A549 (cell line): ENCODE measurements around the gene TEX2. TPM values are rescaled to one million over a fixed set of nuclear protein-coding genes. Genes with fewer than 3 reads are reported as not detected.

Experiments
- ATAC-seq, 2 experiments: fragments of 200-7000 bp in 1 of 2; fragments of >200 bp in 1 of 2; cut with Nextera tagmentation in 1 of 2; cut with Tn5 transposase in 1 of 2; 3 replicates each; pipeline versions ENCODE4 v1.8.0 to v1.9.1; 2018 to 2020; ENCODE audit warnings: mild to moderate bottlenecking in 1 of 2, moderate library complexity in 1 of 2
- CTCF ChIA-PET: fragments of 300-600 bp; sonication (Branson Sonifier 250); formaldehyde crosslinking; extraction: SDS; loops from one replicate; lab custom pipeline; 2021; ENCODE audit warnings: antibody characterized with exemption, inconsistent platforms; lab: Yijun Ruan, JAX
- POLR2A ChIA-PET: fragments of 350-600 bp; formaldehyde crosslinking; extraction: SDS; loops from one replicate; lab custom pipeline; 2021; ENCODE audit warnings: antibody characterized with exemption, inconsistent platforms; lab: Yijun Ruan, JAX
- DNase-seq, 2 experiments: peaks; one replicate each; pipeline versions ENCODE4 v3.0.0 to v3.0.0-alpha.2; 2011 to 2016; ENCODE audit warnings: low read depth in 1 of 2, low spot score in 1 of 2
- FAIRE-seq: peaks from 2 replicates; lab custom pipeline; 2011; peaks lifted over from hg19 to GRCh38; lab: Jason Lieb, UNC
- H3K27ac ChIP-seq, 2 experiments: fragments of >200 bp; sonication (Bioruptor Twin); formaldehyde crosslinking; 3 replicates each; pipeline ENCODE4 v1.5.1; 2016 to 2017
- H3K4me1 ChIP-seq: fragments of >200 bp; sonication (Bioruptor Twin); formaldehyde crosslinking; 3 replicates; pipeline ENCODE4 v1.6.1; 2016
- H3K4me2 ChIP-seq: fragments of >200 bp; sonication (Bioruptor Twin); formaldehyde crosslinking; 3 replicates; pipeline ENCODE4 v1.6.1; 2016
- H3K4me3 ChIP-seq: fragments of >200 bp; sonication (Bioruptor Twin); formaldehyde crosslinking; 3 replicates; pipeline ENCODE4 v1.5.1; 2016
- H3K9me3 ChIP-seq: fragments of >200 bp; sonication (Bioruptor Twin); formaldehyde crosslinking; 3 replicates; pipeline ENCODE4 v1.6.1; 2016
- BHLHE40 ChIP-seq: IDR thresholded peaks from 2 replicates; pipeline ENCODE4 v1.6.1; 2012; ENCODE audit warnings: low read depth, low read length, inconsistent platforms
- CBX2 ChIP-seq: fragments of 200-600 bp; sonication (generic); IDR thresholded peaks from 2 replicates; pipeline ENCODE4 v1.6.1; 2016; ENCODE audit warnings: low read depth, mild to moderate bottlenecking, borderline replicate concordance
- CBX8 ChIP-seq: fragments of 200-600 bp; sonication (generic); IDR thresholded peaks from 2 replicates; pipeline ENCODE4 v1.6.1; 2016
- CHD4 ChIP-seq: fragments of 200-600 bp; sonication (generic); IDR thresholded peaks from 2 replicates; pipeline ENCODE4 v1.6.1; 2016; ENCODE audit warnings: antibody characterized with exemption, mild to moderate bottlenecking, borderline replicate concordance
- EHF ChIP-seq: fragments of 250-450 bp; sonication (Bioruptor Pico); IDR thresholded peaks from 2 replicates; pipeline ENCODE4 v1.5.0; 2020; ENCODE audit warnings: mild to moderate bottlenecking
- EP300 ChIP-seq, 2 experiments: fragments of >200 bp; sonication (Bioruptor Twin); formaldehyde crosslinking; IDR thresholded peaks; 2 replicates in 1 of 2; 3 replicates in 1 of 2; pipeline ENCODE4 v1.6.1; 2016 to 2017
- ESRRA ChIP-seq: fragments of 150-350 bp; IDR thresholded peaks from 2 replicates; pipeline ENCODE4 v1.6.1; 2014; ENCODE audit warnings: mild to moderate bottlenecking, low read length, borderline replicate concordance
- HEYL ChIP-seq: fragments of 250-450 bp; sonication (Bioruptor Pico); IDR thresholded peaks from 2 replicates; pipeline ENCODE4 v1.8.0; 2021; ENCODE audit warnings: mild to moderate bottlenecking, moderate library complexity
- HOXA7 ChIP-seq: fragments of 250-450 bp; sonication (Bioruptor Pico); IDR thresholded peaks from 2 replicates; pipeline ENCODE4 v1.5.0; 2020; ENCODE audit warnings: mild to moderate bottlenecking, moderate library complexity
- HOXB5 ChIP-seq: fragments of 250-450 bp; sonication (Bioruptor Pico); IDR thresholded peaks from 2 replicates; pipeline ENCODE4 v1.5.0; 2020; ENCODE audit warnings: mild to moderate bottlenecking, moderate library complexity
- KDM1A ChIP-seq: fragments of 200-600 bp; sonication (generic); IDR thresholded peaks from 2 replicates; pipeline ENCODE4 v1.6.1; 2016; ENCODE audit warnings: low read depth, mild to moderate bottlenecking
- KDM5A ChIP-seq: fragments of 200-600 bp; sonication (generic); IDR thresholded peaks from 2 replicates; pipeline ENCODE4 v1.6.1; 2016; ENCODE audit warnings: antibody characterized with exemption, mild to moderate bottlenecking
- NFE2L2 ChIP-seq: fragments of 150-350 bp; conservative IDR thresholded peaks from 2 replicates; pipeline ENCODE4 v1.6.1; 2014; ENCODE audit warnings: low read length
- NPAS2 ChIP-seq: fragments of 250-450 bp; sonication (Bioruptor Pico); IDR thresholded peaks from 2 replicates; pipeline ENCODE4 v1.8.0; 2022; ENCODE audit warnings: mild to moderate bottlenecking, moderate library complexity, borderline replicate concordance
- POLR2A ChIP-seq: IDR thresholded peaks from 2 replicates; pipeline ENCODE4 v1.6.1; 2012; ENCODE audit warnings: mild to moderate bottlenecking, low read length
- RAD21 ChIP-seq, 2 experiments: fragments of >200 bp in 1 of 2; sonication (Bioruptor Twin) in 1 of 2; formaldehyde crosslinking in 1 of 2; IDR thresholded peaks in 1 of 2; conservative IDR thresholded peaks in 1 of 2; 2 replicates in 1 of 2; 3 replicates in 1 of 2; pipeline ENCODE4 v1.6.1; 2012 to 2018; ENCODE audit warnings: inconsistent platforms in 1 of 2
- RCOR1 ChIP-seq: fragments of 150-350 bp; IDR thresholded peaks from 2 replicates; pipeline ENCODE4 v1.6.1; 2014; ENCODE audit warnings: antibody characterized with exemption, low read length, low read depth
- RNF2 ChIP-seq: fragments of 200-600 bp; sonication (generic); IDR thresholded peaks from 2 replicates; pipeline ENCODE4 v1.6.1; 2016; ENCODE audit warnings: low read depth, mild to moderate bottlenecking, antibody characterized with exemption, moderate library complexity, borderline replicate concordance
- SREBF2 ChIP-seq: fragments of 450-650 bp; IDR thresholded peaks from 2 replicates; pipeline ENCODE4 v1.6.1; 2014; ENCODE audit warnings: mild to moderate bottlenecking, moderate library complexity
- TFCP2L1 ChIP-seq: fragments of 250-450 bp; sonication (Bioruptor Pico); IDR thresholded peaks from 2 replicates; pipeline ENCODE4 v1.5.0; 2021; ENCODE audit warnings: mild to moderate bottlenecking
- TP53 ChIP-seq: fragments of 250-450 bp; sonication (Bioruptor Pico); IDR thresholded peaks from 2 replicates; pipeline ENCODE4 v1.5.0; 2021; ENCODE audit warnings: mild to moderate bottlenecking, moderate library complexity
- WGBS: methylation state at CpG from one replicate; pipeline ENCODE4 v1.1.6; 2017; ENCODE audit errors: missing lambda C conversion rate; 5-methylcytosine and 5-hydroxymethylcytosine counted together
- polyA plus RNA-seq, 4 experiments: library from polyadenylated mRNA; depleted of rRNA in 3 of 4; stranded (reverse); fragments of >200 nt; fragmentation: RNase III in 1 of 4; extraction: RNeasy Plus Mini Kit Qiagen cat#74134 plus additional on column Dnase treatment in 1 of 4; gene quantifications; 2 replicates in 3 of 4; 3 replicates in 1 of 4; pipeline ENCODE4 v1.2.3, GENCODE V29; 2011 to 2017
- TF ChIP-seq, protein P1 (sequence below): fragments of 450-650 bp; IDR thresholded peaks from 2 replicates; pipeline ENCODE4 v1.6.1; 2014; ENCODE audit warnings: antibody characterized with exemption
- TF ChIP-seq, protein P2 (sequence below): fragments of 200-600 bp; sonication (generic); IDR thresholded peaks from 2 replicates; pipeline ENCODE4 v1.6.1; 2016; ENCODE audit warnings: antibody characterized with exemption, mild to moderate bottlenecking, moderate library complexity
- TF ChIP-seq, protein P3 (sequence below): fragments of 250-450 bp; sonication (Bioruptor Pico); IDR thresholded peaks from 2 replicates; pipeline ENCODE4 v1.5.0; 2021; ENCODE audit warnings: mild to moderate bottlenecking, moderate library complexity, borderline replicate concordance

Gene TEX2
- polyA plus RNA-seq, 2 of the 4 experiments (the other 2 are of a cell fraction), result 9.3 to 16.2 TPM

DNA sequence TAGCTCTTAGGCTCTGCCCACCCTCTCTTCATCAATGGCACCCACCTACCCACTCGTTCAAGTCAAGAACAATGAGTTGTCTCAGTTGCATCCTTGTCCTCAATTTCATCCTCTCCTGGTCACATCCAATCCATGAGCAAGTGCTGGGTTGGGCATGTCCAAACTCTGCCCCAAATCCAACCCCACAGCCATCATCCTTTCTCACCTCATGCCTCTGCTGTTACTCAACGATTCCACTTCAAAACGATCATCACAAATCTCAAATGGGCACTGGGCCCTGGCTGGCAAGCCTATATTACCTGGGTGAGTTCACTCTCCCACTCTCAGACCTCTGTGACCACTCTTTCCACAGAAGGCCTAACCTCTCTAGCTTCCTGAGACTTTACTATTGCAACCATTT is 12.0 kb upstream of the TEX2 start:
- no peaks in the 10 kb centered on the region for H3K4me1 ChIP-seq
- 11% methylated on average over 3 of the region's 3 CpGs for WGBS
- no peak for ATAC-seq
- CTCF ChIA-PET, result interaction anchor here (0.6 to 3.1 kb wide), 3 partner anchors 25 to 356 kb away, joined by 3 to 8 read pairs (median 3); partner anchors contain the start of gene GH1
- no peak overlapping the region for H3K27ac ChIP-seq
- H3K4me3 ChIP-seq, result no peak overlapping the region
- FAIRE-seq, result no peak
- POLR2A ChIA-PET, result interaction anchor here (0.9 kb wide), 1 partner anchor 12 kb away, joined by 3 read pairs; the partner anchor contains the start of gene TEX2
- no peak overlapping the region for H3K4me2 ChIP-seq
- DNase-seq, result no peak
- TF ChIP-seq NPAS2, result no peak
- no peak for TF ChIP-seq CBX8
- no peak for TF ChIP-seq KDM5A
- TF ChIP-seq RNF2, result no peak
- TF ChIP-seq HOXA7 (CRISPR knock-in tag), result no peak
- no peak for TF ChIP-seq HOXB5 (CRISPR knock-in tag)
- TF ChIP-seq CHD4, result no peak
- TF ChIP-seq HEYL (CRISPR knock-in tag), result no peak
- TF ChIP-seq, protein P1, sequence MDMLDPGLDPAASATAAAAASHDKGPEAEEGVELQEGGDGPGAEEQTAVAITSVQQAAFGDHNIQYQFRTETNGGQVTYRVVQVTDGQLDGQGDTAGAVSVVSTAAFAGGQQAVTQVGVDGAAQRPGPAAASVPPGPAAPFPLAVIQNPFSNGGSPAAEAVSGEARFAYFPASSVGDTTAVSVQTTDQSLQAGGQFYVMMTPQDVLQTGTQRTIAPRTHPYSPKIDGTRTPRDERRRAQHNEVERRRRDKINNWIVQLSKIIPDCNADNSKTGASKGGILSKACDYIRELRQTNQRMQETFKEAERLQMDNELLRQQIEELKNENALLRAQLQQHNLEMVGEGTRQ, result no peak
- no peak for TF ChIP-seq EHF (CRISPR knock-in tag)
- TF ChIP-seq, protein P2, sequence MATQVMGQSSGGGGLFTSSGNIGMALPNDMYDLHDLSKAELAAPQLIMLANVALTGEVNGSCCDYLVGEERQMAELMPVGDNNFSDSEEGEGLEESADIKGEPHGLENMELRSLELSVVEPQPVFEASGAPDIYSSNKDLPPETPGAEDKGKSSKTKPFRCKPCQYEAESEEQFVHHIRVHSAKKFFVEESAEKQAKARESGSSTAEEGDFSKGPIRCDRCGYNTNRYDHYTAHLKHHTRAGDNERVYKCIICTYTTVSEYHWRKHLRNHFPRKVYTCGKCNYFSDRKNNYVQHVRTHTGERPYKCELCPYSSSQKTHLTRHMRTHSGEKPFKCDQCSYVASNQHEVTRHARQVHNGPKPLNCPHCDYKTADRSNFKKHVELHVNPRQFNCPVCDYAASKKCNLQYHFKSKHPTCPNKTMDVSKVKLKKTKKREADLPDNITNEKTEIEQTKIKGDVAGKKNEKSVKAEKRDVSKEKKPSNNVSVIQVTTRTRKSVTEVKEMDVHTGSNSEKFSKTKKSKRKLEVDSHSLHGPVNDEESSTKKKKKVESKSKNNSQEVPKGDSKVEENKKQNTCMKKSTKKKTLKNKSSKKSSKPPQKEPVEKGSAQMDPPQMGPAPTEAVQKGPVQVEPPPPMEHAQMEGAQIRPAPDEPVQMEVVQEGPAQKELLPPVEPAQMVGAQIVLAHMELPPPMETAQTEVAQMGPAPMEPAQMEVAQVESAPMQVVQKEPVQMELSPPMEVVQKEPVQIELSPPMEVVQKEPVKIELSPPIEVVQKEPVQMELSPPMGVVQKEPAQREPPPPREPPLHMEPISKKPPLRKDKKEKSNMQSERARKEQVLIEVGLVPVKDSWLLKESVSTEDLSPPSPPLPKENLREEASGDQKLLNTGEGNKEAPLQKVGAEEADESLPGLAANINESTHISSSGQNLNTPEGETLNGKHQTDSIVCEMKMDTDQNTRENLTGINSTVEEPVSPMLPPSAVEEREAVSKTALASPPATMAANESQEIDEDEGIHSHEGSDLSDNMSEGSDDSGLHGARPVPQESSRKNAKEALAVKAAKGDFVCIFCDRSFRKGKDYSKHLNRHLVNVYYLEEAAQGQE, result no peak
- no peak for TF ChIP-seq POLR2A
- no peak for TF ChIP-seq SREBF2
- TF ChIP-seq KDM1A, result no peak
- TF ChIP-seq, protein P3, sequence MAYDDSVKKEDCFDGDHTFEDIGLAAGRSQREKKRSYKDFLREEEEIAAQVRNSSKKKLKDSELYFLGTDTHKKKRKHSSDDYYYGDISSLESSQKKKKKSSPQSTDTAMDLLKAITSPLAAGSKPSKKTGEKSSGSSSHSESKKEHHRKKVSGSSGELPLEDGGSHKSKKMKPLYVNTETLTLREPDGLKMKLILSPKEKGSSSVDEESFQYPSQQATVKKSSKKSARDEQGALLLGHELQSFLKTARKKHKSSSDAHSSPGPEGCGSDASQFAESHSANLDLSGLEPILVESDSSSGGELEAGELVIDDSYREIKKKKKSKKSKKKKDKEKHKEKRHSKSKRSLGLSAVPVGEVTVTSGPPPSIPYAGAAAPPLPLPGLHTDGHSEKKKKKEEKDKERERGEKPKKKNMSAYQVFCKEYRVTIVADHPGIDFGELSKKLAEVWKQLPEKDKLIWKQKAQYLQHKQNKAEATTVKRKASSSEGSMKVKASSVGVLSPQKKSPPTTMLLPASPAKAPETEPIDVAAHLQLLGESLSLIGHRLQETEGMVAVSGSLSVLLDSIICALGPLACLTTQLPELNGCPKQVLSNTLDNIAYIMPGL, result no peak
- TF ChIP-seq RAD21 (conservative IDR thresholded peaks at IDR 0.05 in 1 of 2, IDR thresholded peaks at IDR 0.05 in 1 of 2), result no peak
- TF ChIP-seq BHLHE40, result no peak
- TF ChIP-seq, all 56 proteins: peak for 0
- H3K9me3 ChIP-seq, result 0 out of 3 replicates have a peak, but pooled peaks cover 3% of the 10 kb centered on the region

- ChIA-PET POLR2A (no interaction called here), CTCF (interaction anchor here (0.8 to 4.5 kb wide), 4 partner anchors 10 to 139 kb away, joined by 3 to 37 read pairs (median 5); no protein-coding TSS in a partner anchor)
- H3K4me1 ChIP-seq, result no peaks in the 10 kb centered on the region
- no peak overlapping the region for H3K4me2 ChIP-seq
- no peak for TF ChIP-seq TP53 (CRISPR knock-in tag)
- TF ChIP-seq ESRRA, result no peak
- no peak for TF ChIP-seq RNF2
- TF ChIP-seq CBX2, result no peak
- TF ChIP-seq EP300 (IDR thresholded peaks at IDR 0.05), result no peak
- TF ChIP-seq POLR2A, result no peak
- TF ChIP-seq SREBF2, result no peak
- TF ChIP-seq RCOR1, result no peak
- TF ChIP-seq, protein P1, result no peak
- no peak for TF ChIP-seq TFCP2L1
- TF ChIP-seq NFE2L2, result no peak
- H3K9me3 ChIP-seq, result 0 out of 3 replicates have a peak, but pooled peaks cover 3% of the 10 kb centered on the region
- FAIRE-seq, result no peak
- no peak overlapping the region for H3K4me3 ChIP-seq
- 75% methylated on average over 6 of the region's 6 CpGs for WGBS
- no peak for DNase-seq
- ATAC-seq, result no peak
- no peak overlapping the region for H3K27ac ChIP-seq
Measured at GRCh38 chr17:64273006-64273405, 9.9 kb upstream of the TEX2 start.
